ENCODE results near the gene HOXB2. TPM values are rescaled to one million over a fixed set of nuclear protein-coding genes. Genes with fewer than 3 reads are reported as not detected.

Gene HOXB2
- polyA plus RNA-seq, 2 of the 4 experiments (the other 2 are of a cell fraction) = 0.65 to 2.6 TPM

DNA sequence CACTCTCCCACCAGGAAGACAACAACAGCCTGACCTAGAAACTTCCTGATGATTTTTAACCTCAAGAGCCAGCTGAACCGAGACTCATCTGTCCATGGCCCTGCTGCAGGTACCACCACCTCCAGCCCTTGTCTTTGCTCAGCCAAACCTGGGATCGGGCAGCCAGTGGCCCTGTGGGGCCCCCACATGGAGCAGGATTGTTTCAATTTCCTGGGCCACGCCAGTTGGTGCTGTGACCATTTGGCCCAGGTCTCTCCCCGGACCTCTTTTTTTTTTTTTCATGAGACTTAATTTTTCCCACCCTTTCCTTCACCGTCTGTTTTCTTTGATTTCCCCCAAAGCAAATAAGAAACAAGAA lies 8.3 kb upstream of the HOXB2 start:
- ChIA-PET CTCF (interaction anchor here (1.8 kb wide), 1 partner anchor 61 kb away, joined by 9 read pairs; no protein-coding TSS in a partner anchor), POLR2A (no interaction called here)
- Histone ChIP-seq H3K4me1 (peaks cover 31% of the 10 kb centered on the region), H3K27ac (peak overlapping the region; percentile 1 to 34; a peak in 3 of 6 replicates), H3K4me2 (peak overlapping the region; percentile 89; the same call in 2 of the 3 replicates), H3K9me3 (no peaks in the 10 kb centered on the region), H3K4me3 (no peak overlapping the region)
- FAIRE-seq (no peak), ATAC-seq (peak in 1 of 2 experiments; percentile 1; a peak in 1 of 6 replicates), DNase-seq (ENCODE audit: low read depth in 1 of 2, low spot score in 1 of 2) (no peak)
- TF ChIP-seq, protein P1, sequence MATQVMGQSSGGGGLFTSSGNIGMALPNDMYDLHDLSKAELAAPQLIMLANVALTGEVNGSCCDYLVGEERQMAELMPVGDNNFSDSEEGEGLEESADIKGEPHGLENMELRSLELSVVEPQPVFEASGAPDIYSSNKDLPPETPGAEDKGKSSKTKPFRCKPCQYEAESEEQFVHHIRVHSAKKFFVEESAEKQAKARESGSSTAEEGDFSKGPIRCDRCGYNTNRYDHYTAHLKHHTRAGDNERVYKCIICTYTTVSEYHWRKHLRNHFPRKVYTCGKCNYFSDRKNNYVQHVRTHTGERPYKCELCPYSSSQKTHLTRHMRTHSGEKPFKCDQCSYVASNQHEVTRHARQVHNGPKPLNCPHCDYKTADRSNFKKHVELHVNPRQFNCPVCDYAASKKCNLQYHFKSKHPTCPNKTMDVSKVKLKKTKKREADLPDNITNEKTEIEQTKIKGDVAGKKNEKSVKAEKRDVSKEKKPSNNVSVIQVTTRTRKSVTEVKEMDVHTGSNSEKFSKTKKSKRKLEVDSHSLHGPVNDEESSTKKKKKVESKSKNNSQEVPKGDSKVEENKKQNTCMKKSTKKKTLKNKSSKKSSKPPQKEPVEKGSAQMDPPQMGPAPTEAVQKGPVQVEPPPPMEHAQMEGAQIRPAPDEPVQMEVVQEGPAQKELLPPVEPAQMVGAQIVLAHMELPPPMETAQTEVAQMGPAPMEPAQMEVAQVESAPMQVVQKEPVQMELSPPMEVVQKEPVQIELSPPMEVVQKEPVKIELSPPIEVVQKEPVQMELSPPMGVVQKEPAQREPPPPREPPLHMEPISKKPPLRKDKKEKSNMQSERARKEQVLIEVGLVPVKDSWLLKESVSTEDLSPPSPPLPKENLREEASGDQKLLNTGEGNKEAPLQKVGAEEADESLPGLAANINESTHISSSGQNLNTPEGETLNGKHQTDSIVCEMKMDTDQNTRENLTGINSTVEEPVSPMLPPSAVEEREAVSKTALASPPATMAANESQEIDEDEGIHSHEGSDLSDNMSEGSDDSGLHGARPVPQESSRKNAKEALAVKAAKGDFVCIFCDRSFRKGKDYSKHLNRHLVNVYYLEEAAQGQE (IDR thresholded peaks at IDR 0.05) = no peak
- TF ChIP-seq PHF8 (IDR thresholded peaks at IDR 0.05; ENCODE audit: borderline replicate concordance, low read depth) = no peak
- TF ChIP-seq, protein P2, sequence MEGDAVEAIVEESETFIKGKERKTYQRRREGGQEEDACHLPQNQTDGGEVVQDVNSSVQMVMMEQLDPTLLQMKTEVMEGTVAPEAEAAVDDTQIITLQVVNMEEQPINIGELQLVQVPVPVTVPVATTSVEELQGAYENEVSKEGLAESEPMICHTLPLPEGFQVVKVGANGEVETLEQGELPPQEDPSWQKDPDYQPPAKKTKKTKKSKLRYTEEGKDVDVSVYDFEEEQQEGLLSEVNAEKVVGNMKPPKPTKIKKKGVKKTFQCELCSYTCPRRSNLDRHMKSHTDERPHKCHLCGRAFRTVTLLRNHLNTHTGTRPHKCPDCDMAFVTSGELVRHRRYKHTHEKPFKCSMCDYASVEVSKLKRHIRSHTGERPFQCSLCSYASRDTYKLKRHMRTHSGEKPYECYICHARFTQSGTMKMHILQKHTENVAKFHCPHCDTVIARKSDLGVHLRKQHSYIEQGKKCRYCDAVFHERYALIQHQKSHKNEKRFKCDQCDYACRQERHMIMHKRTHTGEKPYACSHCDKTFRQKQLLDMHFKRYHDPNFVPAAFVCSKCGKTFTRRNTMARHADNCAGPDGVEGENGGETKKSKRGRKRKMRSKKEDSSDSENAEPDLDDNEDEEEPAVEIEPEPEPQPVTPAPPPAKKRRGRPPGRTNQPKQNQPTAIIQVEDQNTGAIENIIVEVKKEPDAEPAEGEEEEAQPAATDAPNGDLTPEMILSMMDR (IDR thresholded peaks at IDR 0.05) = no peak
- no peak for TF ChIP-seq ESRRA (IDR thresholded peaks at IDR 0.05; ENCODE audit: borderline replicate concordance, low read length)
- no peak for TF ChIP-seq FOXS1 (CRISPR knock-in tag; IDR thresholded peaks at IDR 0.05)
- TF ChIP-seq, protein P3, sequence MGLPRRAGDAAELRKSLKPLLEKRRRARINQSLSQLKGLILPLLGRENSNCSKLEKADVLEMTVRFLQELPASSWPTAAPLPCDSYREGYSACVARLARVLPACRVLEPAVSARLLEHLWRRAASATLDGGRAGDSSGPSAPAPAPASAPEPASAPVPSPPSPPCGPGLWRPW (IDR thresholded peaks at IDR 0.05) = no peak
- no peak for TF ChIP-seq ZSCAN20 (CRISPR knock-in tag; IDR thresholded peaks at IDR 0.05)
- TF ChIP-seq MYC (IDR thresholded peaks at IDR 0.05; ENCODE audit: borderline replicate concordance, low read length) = no peak
- no peak for TF ChIP-seq HOXB5 (CRISPR knock-in tag; IDR thresholded peaks at IDR 0.05)
- TF ChIP-seq FOSB (CRISPR knock-in tag; IDR thresholded peaks at IDR 0.05) = no peak
- TF ChIP-seq JUNB (IDR thresholded peaks at IDR 0.05) = no peak
- no peak for TF ChIP-seq CHD2 (IDR thresholded peaks at IDR 0.05; ENCODE audit: low read length, partially characterized antibody)
- TF ChIP-seq POLR2A (IDR thresholded peaks at IDR 0.05; ENCODE audit: low read length) = no peak
- TF ChIP-seq HOXA7 (CRISPR knock-in tag; IDR thresholded peaks at IDR 0.05) = no peak
- TF ChIP-seq EHMT2 (IDR thresholded peaks at IDR 0.05; ENCODE audit: low read depth) = no peak
- no peak for TF ChIP-seq POLR2AphosphoS2 (conservative IDR thresholded peaks at IDR 0.05; ENCODE audit: low read length)
- 67% methylated on average over 5 of the region's 5 CpGs for WGBS (ENCODE audit: missing lambda C conversion rate)

DNA sequence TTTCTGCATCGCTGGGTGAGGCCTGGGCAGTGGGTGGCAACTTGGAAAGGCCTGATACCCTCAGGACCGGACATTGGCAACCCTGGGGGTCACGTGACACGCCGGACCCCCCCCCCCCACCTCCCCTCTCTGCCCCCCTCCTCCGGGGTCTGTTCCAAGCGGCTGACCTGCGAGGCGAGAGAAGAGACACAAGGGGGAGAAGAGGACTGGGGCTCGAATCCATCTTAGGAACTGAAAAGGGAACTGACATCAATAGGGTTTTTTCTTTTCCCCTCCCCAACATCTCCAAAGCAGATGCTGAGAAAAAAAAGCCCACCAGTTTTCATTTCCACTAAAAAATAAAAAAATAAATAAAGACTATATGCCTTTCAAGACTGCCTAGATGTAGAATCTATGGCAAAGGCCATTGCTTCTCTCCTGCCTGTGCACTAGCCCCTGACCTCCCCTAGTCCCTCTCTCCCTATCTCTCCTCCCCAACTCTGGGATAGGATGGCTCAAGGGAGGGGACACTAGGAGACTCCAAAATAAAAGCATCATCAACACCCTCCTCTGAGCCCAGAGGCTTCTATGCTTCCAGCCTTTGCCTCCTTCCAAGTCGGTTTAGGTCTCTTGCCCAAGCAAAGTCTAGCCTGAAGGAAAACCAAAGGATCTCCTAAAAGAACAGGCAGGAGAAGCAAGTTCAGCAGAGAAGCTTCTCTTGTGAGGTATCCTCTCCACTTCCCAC lies 7.7 kb upstream of the HOXB2 start:
- TF ChIP-seq, protein P4, sequence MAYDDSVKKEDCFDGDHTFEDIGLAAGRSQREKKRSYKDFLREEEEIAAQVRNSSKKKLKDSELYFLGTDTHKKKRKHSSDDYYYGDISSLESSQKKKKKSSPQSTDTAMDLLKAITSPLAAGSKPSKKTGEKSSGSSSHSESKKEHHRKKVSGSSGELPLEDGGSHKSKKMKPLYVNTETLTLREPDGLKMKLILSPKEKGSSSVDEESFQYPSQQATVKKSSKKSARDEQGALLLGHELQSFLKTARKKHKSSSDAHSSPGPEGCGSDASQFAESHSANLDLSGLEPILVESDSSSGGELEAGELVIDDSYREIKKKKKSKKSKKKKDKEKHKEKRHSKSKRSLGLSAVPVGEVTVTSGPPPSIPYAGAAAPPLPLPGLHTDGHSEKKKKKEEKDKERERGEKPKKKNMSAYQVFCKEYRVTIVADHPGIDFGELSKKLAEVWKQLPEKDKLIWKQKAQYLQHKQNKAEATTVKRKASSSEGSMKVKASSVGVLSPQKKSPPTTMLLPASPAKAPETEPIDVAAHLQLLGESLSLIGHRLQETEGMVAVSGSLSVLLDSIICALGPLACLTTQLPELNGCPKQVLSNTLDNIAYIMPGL (CRISPR knock-in tag; IDR thresholded peaks at IDR 0.05; ENCODE audit: borderline replicate concordance) = no peak
- TF ChIP-seq RAD21 (conservative IDR thresholded peaks at IDR 0.05 in 1 of 2, IDR thresholded peaks at IDR 0.05 in 1 of 2) (no peak), CBX8 (IDR thresholded peaks at IDR 0.05) (no peak), MAZ (IDR thresholded peaks at IDR 0.05; ENCODE audit: borderline replicate concordance, low read depth, low read length) (no peak), CHD4 (IDR thresholded peaks at IDR 0.05; ENCODE audit: borderline replicate concordance) (no peak), POLR2AphosphoS2 (conservative IDR thresholded peaks at IDR 0.05; ENCODE audit: low read length) (no peak), HOXB5 (CRISPR knock-in tag; IDR thresholded peaks at IDR 0.05) (no peak), HOXB13 (CRISPR knock-in tag; IDR thresholded peaks at IDR 0.05; ENCODE audit: low read depth) (no peak), TFCP2L1 (CRISPR knock-in tag; IDR thresholded peaks at IDR 0.05) (no peak)
- TF ChIP-seq, protein P5, sequence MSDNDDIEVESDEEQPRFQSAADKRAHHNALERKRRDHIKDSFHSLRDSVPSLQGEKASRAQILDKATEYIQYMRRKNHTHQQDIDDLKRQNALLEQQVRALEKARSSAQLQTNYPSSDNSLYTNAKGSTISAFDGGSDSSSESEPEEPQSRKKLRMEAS (IDR thresholded peaks at IDR 0.05) = no peak
- ChIA-PET POLR2A (no interaction called here), CTCF (no interaction called here)
- 84% methylated on average over 11 of the region's 11 CpGs for WGBS (ENCODE audit: missing lambda C conversion rate)
- Histone ChIP-seq H3K9me3 (no peaks in the 10 kb centered on the region), H3K4me2 (peak overlapping the region; percentile 89; the same call in 2 of the 3 replicates), H3K4me1 (peaks cover 31% of the 10 kb centered on the region), H3K27ac (peak overlapping the region; percentile 1 to 34; a peak in 3 of 6 replicates), H3K4me3 (no peak overlapping the region)
- peak; percentile 68 for FAIRE-seq
- DNase-seq (ENCODE audit: low read depth in 1 of 2, low spot score in 1 of 2) = no peak
- ATAC-seq = peak in 1 of 2 experiments; percentile 2; a peak in 1 of 6 replicates

All from A549 (cell line).